ENCODE results near the gene ATF6. TPM values are rescaled to one million over a fixed set of nuclear protein-coding genes. Genes with fewer than 3 reads are reported as not detected.

ATF6 gene
- total and polyA plus RNA-seq, 9 of the 15 experiments (the other 6 are each of a cell fraction or from before 2014, with no cell fraction given): 11.7 to 32.4 (median 20.4) TPM

GRCh38 chr1:161953256-161953920 is 187.3 kb downstream of the ATF6 start (continued):
- TF ChIP-seq PREB (CRISPR knock-in tag; IDR thresholded peaks at IDR 0.05) (no peak), NFYB (IDR thresholded peaks at IDR 0.05; ENCODE audit: extremely low read depth, insufficient read length) (no peak), U2AF1 (optimal IDR thresholded peaks at IDR 0.05; ENCODE audit: low read depth, low read length) (no peak), WHSC1 (IDR thresholded peaks at IDR 0.05; ENCODE audit: low read length) (no peak), ZNF12 (CRISPR knock-in tag; IDR thresholded peaks at IDR 0.05) (no peak), ZNF124 (CRISPR knock-in tag; IDR thresholded peaks at IDR 0.05) (no peak), ZNF24 (IDR thresholded peaks at IDR 0.05) (0 out of 2 replicates have a peak, but pooled peaks have one; percentile 36), IFI16 (CRISPR knock-in tag; IDR thresholded peaks at IDR 0.05) (no peak), ZFP91 (CRISPR knock-in tag; IDR thresholded peaks at IDR 0.05) (no peak), TCF7 (IDR thresholded peaks at IDR 0.05; ENCODE audit: borderline replicate concordance) (no peak), ZFPM2 (CRISPR knock-in tag; IDR thresholded peaks at IDR 0.05) (no peak), CTBP1 (IDR thresholded peaks at IDR 0.05; ENCODE audit: borderline replicate concordance) (peak; percentile 39; the same call in 1 of the 2 replicates), ZNF41 (CRISPR knock-in tag; conservative IDR thresholded peaks at IDR 0.05) (no peak), ZNF707 (CRISPR knock-in tag; conservative IDR thresholded peaks at IDR 0.05) (no peak), ATF6 (CRISPR knock-in tag; IDR thresholded peaks at IDR 0.05) (no peak), POLR2AphosphoS5 (IDR thresholded peaks at IDR 0.05; ENCODE audit: control insufficient read depth, insufficient read depth, low read depth, low read length) (no peak), CEBPZ (IDR thresholded peaks at IDR 0.05; ENCODE audit: borderline replicate concordance, low read depth, low read length) (no peak)
